Panc1 (cell line): ENCODE measurements around the gene INPP5F.
"Not testable (repeated sequence)": the region's sequence is repeated elsewhere in the genome, so short reads cannot be mapped to it uniquely, and the experiment has no call there.

Source experiments
- CTCF ChIP-seq: fragments of 450-650 bp; IDR thresholded peaks from 2 replicates; pipeline ENCODE4 v1.5.1; 2017; ENCODE audit warnings: mild to moderate bottlenecking
- POLR2AphosphoS5 ChIP-seq: IDR thresholded peaks from 2 replicates; pipeline ENCODE4 v1.6.1; 2012; ENCODE audit warnings: mild to moderate bottlenecking, low read depth, low read length, moderate library complexity
- REST ChIP-seq, 2 experiments: IDR thresholded peaks; 2 replicates each; pipeline ENCODE4 v1.6.1; 2011 to 2012; ENCODE audit warnings: low read depth in 2 of 2, control low read depth in 1 of 2, low read length in 1 of 2, mild to moderate bottlenecking in 1 of 2, moderate library complexity in 1 of 2; ENCODE audit not compliant: insufficient read depth in 1 of 2
- SIN3A ChIP-seq: IDR thresholded peaks from 2 replicates; pipeline ENCODE4 v1.6.1; 2012; ENCODE audit warnings: low read depth, mild to moderate bottlenecking, low read length, moderate library complexity, borderline replicate concordance; ENCODE audit not compliant: insufficient read depth
- TCF7L2 ChIP-seq: IDR thresholded peaks from 2 replicates; pipeline ENCODE4 v1.6.1; 2011; ENCODE audit warnings: mild to moderate bottlenecking, low read depth, low read length, inconsistent platforms

DNA sequence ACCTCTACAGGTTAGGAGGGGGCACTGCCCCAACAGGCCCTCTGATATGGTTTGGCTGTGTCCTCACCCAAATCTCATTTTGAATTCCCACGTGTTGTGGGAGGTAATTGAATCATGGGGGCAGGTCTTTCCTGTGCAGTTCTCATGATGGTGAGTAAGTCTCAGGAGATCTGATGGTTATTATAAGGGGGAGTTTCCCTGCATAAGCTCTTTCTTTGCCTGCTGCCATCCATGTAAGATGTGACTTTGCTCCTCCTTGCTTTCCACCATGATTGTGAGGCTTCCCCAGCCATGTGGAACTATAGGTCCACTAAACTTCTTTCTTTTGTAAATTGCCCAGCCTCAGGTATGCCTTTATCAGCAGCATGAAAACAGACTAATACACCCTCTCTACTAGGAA, 14.9 kb upstream of the INPP5F start:
- not testable (repeated sequence) for TF ChIP-seq CTCF; SIN3A; REST (IDR thresholded peaks at IDR 0.05; ENCODE audit: insufficient read depth in 1 of 2, low read depth in 2 of 2, low read length in 1 of 2); POLR2AphosphoS5; TCF7L2
